Right atrium auricular region (tissue), 2 donors: Measurements from ENCODE around the gene ADIRF. TPM values are rescaled to one million over a fixed set of nuclear protein-coding genes. Genes with fewer than 3 reads are reported as not detected.
"Not testable (repeated sequence)": the region's sequence is repeated elsewhere in the genome, so short reads cannot be mapped to it uniquely, and the experiment has no call there.

Experiments used
- DNase-seq: peaks from one replicate; pipeline ENCODE4 v3.0.0-alpha.2; 2019; ENCODE audit warnings: low spot score
- H3K27ac ChIP-seq, 2 donors: fragments of 200-600 bp; sonication (generic); 1 replicate in 1 of 2; 2 replicates in 1 of 2; pipeline ENCODE4 v1.5.1; 2016 to 2019
- H3K27me3 ChIP-seq, 2 donors: fragments of 200-600 bp; sonication (generic); one replicate each; pipeline versions ENCODE4 v1.5.1 to v1.6.0; 2017 to 2019
- H3K36me3 ChIP-seq: fragments of 200-600 bp; sonication (generic); one replicate; pipeline ENCODE4 v1.5.1; 2016
- H3K4me1 ChIP-seq, 2 donors: fragments of 200-600 bp; sonication (generic); one replicate each; pipeline versions ENCODE4 v1.5.1 to v1.6.0; 2017 to 2019
- H3K4me3 ChIP-seq, 2 donors: fragments of 200-600 bp; sonication (generic); 1 replicate in 1 of 2; 2 replicates in 1 of 2; pipeline ENCODE4 v1.5.1; 2017 to 2019; ENCODE audit warnings: mild to moderate bottlenecking in 1 of 2, moderate library complexity in 1 of 2
- H3K9me3 ChIP-seq, 2 donors: fragments of 200-600 bp; sonication (generic); one replicate each; pipeline ENCODE4 v1.5.1; 2019
- CTCF ChIP-seq, 2 donors: fragments of 200-600 bp; sonication (generic); IDR thresholded peaks; one replicate each; pipeline ENCODE4 v1.5.1; 2019; ENCODE audit warnings: antibody characterized with exemption in 2 of 2
- total RNA-seq, 2 donors: library from RNA; depleted of rRNA; stranded (reverse); fragments of >200 nt; gene quantifications; one replicate each; pipeline ENCODE4 v1.1.0, GENCODE V29; 2016

The ADIRF gene
- total RNA-seq, 2 donors from 2014 or later: 67.8 to 195 TPM

GRCh38 chr10:86992456-86992855 lies 24.2 kb downstream of the ADIRF start:
- Histone ChIP-seq H3K27me3 (no peaks in the 10 kb centered on the region), H3K9me3 (no peaks in the 10 kb centered on the region), H3K27ac (no peak overlapping the region), H3K4me1 (no peaks in the 10 kb centered on the region), H3K36me3 (peaks cover 6% of the 10 kb centered on the region), H3K4me3 (no peak overlapping the region)
- no peak for TF ChIP-seq CTCF (IDR thresholded peaks at IDR 0.05)
- DNase-seq: no peak

- H3K4me1 ChIP-seq: no peaks in the 10 kb centered on the region
- DNase-seq: no peak
- peaks cover 6% of the 10 kb centered on the region for H3K36me3 ChIP-seq
- H3K27ac ChIP-seq: no peak overlapping the region
- TF ChIP-seq CTCF (IDR thresholded peaks at IDR 0.05): no peak
- no peaks in the 10 kb centered on the region for H3K27me3 ChIP-seq
- H3K9me3 ChIP-seq: no peaks in the 10 kb centered on the region
- no peak overlapping the region for H3K4me3 ChIP-seq
Measured at GRCh38 chr10:86992929-86993328, 24.6 kb downstream of the ADIRF start.

- not testable (repeated sequence) for H3K27me3 ChIP-seq, DNase-seq, H3K4me3 ChIP-seq, H3K27ac ChIP-seq, H3K4me1 ChIP-seq, H3K36me3 ChIP-seq, H3K9me3 ChIP-seq
Measured at GRCh38 chr10:86999802-87000403, 31.6 kb downstream of the ADIRF start.

GRCh38 chr10:87000491-87000890 lies 32.2 kb downstream of the ADIRF start:
- H3K4me1 ChIP-seq: no peaks in the 10 kb centered on the region
- no peaks in the 10 kb centered on the region for H3K27me3 ChIP-seq
- H3K9me3 ChIP-seq: no peaks in the 10 kb centered on the region
- no peaks in the 10 kb centered on the region for H3K36me3 ChIP-seq
- no peak overlapping the region for H3K4me3 ChIP-seq
- DNase-seq: no peak
- H3K27ac ChIP-seq: no peak overlapping the region
- TF ChIP-seq CTCF (IDR thresholded peaks at IDR 0.05): no peak

GRCh38 chr10:87007124-87007523 lies 38.8 kb downstream of the ADIRF start:
- not testable (repeated sequence) for H3K27ac ChIP-seq

GRCh38 chr10:87007674-87008073 lies 39.4 kb downstream of the ADIRF start:
- DNase-seq, H3K9me3 ChIP-seq, H3K27me3 ChIP-seq, H3K4me3 ChIP-seq, H3K36me3 ChIP-seq, H3K4me1 ChIP-seq, H3K27ac ChIP-seq: not testable (repeated sequence)

More at GRCh38 chr10:87007124-87007523, 38.8 kb downstream of the ADIRF start:
- DNase-seq, H3K27me3 ChIP-seq, H3K36me3 ChIP-seq, H3K9me3 ChIP-seq, H3K4me1 ChIP-seq, H3K4me3 ChIP-seq: not testable (repeated sequence)

GRCh38 chr10:87008303-87008702 lies 40.0 kb downstream of the ADIRF start:
- not testable (repeated sequence) for DNase-seq, H3K4me3 ChIP-seq, H3K4me1 ChIP-seq, H3K27ac ChIP-seq, H3K36me3 ChIP-seq, H3K27me3 ChIP-seq, H3K9me3 ChIP-seq

GRCh38 chr10:87009134-87009696 lies 40.9 kb downstream of the ADIRF start:
- H3K27me3 ChIP-seq, H3K4me3 ChIP-seq, H3K9me3 ChIP-seq, H3K27ac ChIP-seq, H3K4me1 ChIP-seq, DNase-seq, H3K36me3 ChIP-seq: not testable (repeated sequence)

GRCh38 chr10:87013528-87013927 lies 45.2 kb downstream of the ADIRF start:
- not testable (repeated sequence) for H3K9me3 ChIP-seq

GRCh38 chr10:87014986-87015716 lies 46.9 kb downstream of the ADIRF start:
- DNase-seq: not testable (repeated sequence)

More at GRCh38 chr10:87013528-87013927, 45.2 kb downstream of the ADIRF start:
- H3K4me3 ChIP-seq, DNase-seq, H3K27me3 ChIP-seq, H3K36me3 ChIP-seq, H3K4me1 ChIP-seq, H3K27ac ChIP-seq: not testable (repeated sequence)

GRCh38 chr10:87018127-87018526 lies 49.8 kb downstream of the ADIRF start:
- DNase-seq, H3K27me3 ChIP-seq, H3K4me1 ChIP-seq: not testable (repeated sequence)

More at GRCh38 chr10:87014986-87015716, 46.9 kb downstream of the ADIRF start:
- H3K27ac ChIP-seq, H3K4me1 ChIP-seq, H3K9me3 ChIP-seq, H3K27me3 ChIP-seq, H3K4me3 ChIP-seq, H3K36me3 ChIP-seq: not testable (repeated sequence)

GRCh38 chr10:87019066-87019465 lies 50.8 kb downstream of the ADIRF start:
- not testable (repeated sequence) for H3K27ac ChIP-seq, H3K4me1 ChIP-seq, H3K36me3 ChIP-seq, DNase-seq, H3K27me3 ChIP-seq, H3K4me3 ChIP-seq, H3K9me3 ChIP-seq

More at GRCh38 chr10:87018127-87018526, 49.8 kb downstream of the ADIRF start:
- not testable (repeated sequence) for H3K36me3 ChIP-seq, H3K27ac ChIP-seq, H3K9me3 ChIP-seq, H3K4me3 ChIP-seq
